GM18505 (cell line): ENCODE results near the gene SLC39A11.
"Not testable (repeated sequence)": the region's sequence is repeated elsewhere in the genome, so short reads cannot be mapped to it uniquely, and the experiment has no call there.

ENCODE experiments used
- ATAC-seq: cut with Tn5 transposase; IDR thresholded peaks from one replicate; pipeline ENCODE4 v1.9.1; 2021; ENCODE audit not compliant: unreplicated experiment
- POLR2A ChIP-seq: IDR thresholded peaks from 4 replicates; pipeline ENCODE4 v1.6.1; 2011; ENCODE audit warnings: borderline replicate concordance; ENCODE audit not compliant: insufficient read depth, insufficient read length; ENCODE audit errors: extremely low read depth

SLC39A11 gene

DNA sequence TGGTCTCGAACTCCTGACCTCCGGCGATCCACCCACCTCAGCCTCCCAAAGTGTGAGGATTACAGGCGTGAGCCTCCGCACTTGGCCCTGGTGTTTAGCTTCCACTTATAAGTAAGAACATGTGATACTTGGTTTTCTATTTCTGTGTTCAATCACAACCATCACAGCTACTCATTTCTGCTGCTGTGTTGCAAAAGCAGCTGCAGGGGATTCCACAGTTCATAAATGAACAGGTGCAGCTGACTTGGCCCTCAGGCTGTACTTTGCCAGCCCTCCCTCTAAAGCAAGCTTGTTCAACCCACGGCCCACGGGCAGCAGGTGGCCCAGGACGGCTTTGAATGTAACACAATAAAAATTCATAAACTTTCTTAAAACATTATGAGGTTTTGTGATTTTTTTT, 79.2 kb downstream of the SLC39A11 start:
- ATAC-seq: peak; percentile 60
- no peak for TF ChIP-seq POLR2A

DNA sequence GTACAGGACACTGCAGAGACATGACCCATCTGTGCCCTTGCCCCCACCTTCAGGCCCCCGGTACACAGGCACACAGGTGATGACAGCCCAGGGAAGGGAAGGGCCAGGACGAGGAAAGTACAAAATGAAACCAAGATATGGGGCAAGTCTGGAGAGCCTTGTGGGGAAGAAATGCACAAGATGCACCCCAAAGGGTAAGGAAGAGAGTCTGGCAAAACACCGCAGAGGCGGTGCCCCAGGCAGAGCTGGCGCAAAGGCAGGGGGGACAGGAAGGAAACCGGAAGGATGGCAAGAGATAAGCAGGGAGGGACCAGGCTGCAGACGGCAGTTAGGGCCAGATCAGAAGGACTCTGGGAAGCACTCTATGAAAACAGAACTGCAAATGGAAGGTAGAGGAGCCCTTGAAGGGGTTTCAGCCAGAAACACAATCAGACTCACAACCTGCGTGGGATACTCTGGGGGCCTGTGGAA, 81.4 kb downstream of the SLC39A11 start:
- no peak for ATAC-seq
- TF ChIP-seq POLR2A: no peak

DNA sequence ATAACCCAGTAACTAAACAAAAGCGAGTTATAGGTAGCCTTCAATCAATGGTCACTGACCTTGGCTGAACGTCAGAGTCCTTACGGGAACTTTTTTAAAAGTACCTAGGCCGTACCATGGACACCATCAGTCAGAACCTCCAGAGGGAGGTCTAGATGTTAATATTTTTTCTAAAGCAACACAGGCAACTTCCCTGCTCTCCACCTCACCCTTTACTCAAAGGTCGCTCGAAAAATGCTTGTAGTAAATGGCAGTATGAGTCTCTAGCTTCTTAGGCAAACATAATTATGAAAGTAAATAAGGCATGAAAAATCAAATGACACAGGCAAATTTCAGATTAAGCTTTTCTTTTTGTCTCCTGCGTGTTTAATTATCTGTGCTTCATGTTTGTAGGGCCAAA, 82.1 kb downstream of the SLC39A11 start:
- TF ChIP-seq POLR2A: no peak

GRCh38 chr17:73007407-73007806, 85.1 kb downstream of the SLC39A11 start:
- no peak for TF ChIP-seq POLR2A
- no peak for ATAC-seq

More for the DNA sequence above, 82.1 kb downstream of the SLC39A11 start:
- no peak for ATAC-seq

GRCh38 chr17:73005360-73005759, 87.1 kb downstream of the SLC39A11 start:
- no peak for TF ChIP-seq POLR2A
- no peak for ATAC-seq

GRCh38 chr17:73003487-73003886, 89.0 kb downstream of the SLC39A11 start:
- no peak for ATAC-seq
- no peak for TF ChIP-seq POLR2A

- no peak for TF ChIP-seq POLR2A
- no peak for ATAC-seq
Measured at GRCh38 chr17:73000832-73001231, 91.7 kb downstream of the SLC39A11 start.

DNA sequence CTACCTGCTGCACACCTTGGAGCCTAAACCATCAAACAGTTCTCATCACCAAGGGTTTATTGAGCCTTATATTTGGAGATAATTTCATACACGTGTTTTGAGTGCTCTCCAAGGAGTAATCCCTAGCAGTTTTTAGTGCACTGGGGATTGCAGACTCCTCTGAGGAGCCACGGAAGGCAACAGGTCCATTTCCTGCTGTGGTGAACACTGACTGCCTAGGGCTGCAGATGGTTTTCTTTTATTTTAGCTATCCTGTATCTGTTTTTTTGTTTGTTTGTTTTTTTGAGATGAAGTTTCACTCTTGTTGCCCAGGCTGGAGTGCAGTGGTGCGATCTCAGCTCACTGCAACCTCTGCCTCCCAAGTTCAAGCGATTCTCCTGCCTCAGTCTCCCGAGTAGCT, 93.0 kb downstream of the SLC39A11 start:
- not testable (repeated sequence) for ATAC-seq

- TF ChIP-seq POLR2A: no peak
- ATAC-seq: no peak
Measured at GRCh38 chr17:72998343-72998742, 94.1 kb downstream of the SLC39A11 start.

- no peak for ATAC-seq
- no peak for TF ChIP-seq POLR2A
Measured at GRCh38 chr17:72997559-72997958, 94.9 kb downstream of the SLC39A11 start.

DNA sequence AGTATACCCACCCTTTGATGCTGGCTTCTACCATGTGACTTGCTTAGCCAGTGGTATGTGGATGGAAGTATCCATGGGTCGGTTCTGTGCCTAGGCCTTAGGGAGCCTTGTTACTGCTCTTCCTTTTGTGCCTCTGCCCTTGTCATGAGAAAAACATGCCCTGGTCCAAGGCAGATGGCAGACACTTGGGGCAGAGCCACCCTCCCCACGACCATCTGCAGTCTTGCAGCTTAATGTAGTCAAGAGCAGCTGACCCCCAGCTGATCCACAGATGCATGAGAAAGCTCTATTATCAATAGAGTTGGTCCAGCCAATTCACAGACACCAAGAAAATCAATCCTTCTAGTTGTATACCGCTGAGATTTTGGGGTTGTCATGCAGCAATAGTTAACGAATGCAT, 95.7 kb downstream of the SLC39A11 start:
- TF ChIP-seq POLR2A: no peak
- ATAC-seq: no peak

DNA sequence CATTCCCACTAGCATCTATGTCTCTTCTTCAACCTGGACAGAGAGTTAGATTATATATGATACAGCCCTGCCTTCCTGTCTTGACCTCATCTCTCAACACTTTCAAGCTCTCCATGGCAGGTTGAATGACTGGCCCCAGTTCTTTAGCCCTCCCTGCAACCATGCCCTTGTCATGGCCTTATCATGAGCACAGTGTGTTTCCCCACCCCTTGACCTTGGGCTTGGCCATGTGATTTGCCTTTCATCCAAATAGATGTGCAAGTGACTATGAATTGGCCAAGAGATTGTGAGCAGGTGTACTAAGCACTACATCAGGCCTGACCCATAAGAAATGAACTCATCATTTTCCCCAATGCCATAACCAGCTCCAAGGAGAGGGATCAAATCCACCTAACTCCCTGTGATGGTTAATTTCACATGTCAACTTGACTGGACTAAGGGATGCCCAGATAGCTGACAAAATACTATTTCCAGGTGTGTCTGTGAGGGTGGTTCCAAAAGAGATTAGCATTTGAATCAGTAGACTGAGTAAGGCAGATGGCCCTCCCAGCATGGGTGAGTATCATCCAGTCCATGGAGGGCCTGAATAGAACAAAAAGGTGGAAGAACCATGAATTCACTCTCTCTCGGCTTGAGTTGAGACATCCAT, 97.4 kb downstream of the SLC39A11 start:
- no peak for ATAC-seq
- no peak for TF ChIP-seq POLR2A

DNA sequence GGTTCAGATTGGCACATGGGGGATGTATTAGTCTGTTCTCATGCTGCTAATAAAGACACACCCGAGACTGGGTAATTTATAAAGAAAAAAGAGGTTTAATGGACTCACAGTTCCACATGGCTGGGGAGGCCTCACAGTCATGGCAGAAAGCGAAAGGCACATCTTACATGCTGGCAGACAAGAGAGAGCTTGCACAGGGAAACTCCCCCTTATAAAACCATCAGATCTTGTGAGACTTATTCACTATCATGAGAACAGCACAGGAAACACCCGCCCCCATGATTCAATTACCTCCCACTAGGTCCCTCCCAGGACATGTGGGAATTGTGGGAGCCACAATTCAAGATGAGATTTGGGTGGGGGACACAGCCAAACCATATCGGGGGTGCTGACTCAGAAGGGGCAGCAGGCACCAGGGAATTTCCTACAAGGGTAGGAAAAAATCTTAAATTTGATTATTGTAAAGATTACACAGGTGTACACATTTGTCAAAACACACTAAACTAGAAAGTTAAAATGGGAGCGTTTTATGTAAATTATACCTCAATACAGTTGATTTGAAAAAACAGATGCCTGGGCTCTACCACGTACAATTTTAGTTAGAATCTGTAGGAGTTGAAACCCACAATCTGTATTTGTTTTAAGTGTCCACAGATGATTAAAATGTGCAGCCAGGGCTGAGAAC, 99.6 kb downstream of the SLC39A11 start:
- not testable (repeated sequence) for ATAC-seq

- ATAC-seq: no peak
Measured at GRCh38 chr17:72991651-72992050, 100.8 kb downstream of the SLC39A11 start.

DNA sequence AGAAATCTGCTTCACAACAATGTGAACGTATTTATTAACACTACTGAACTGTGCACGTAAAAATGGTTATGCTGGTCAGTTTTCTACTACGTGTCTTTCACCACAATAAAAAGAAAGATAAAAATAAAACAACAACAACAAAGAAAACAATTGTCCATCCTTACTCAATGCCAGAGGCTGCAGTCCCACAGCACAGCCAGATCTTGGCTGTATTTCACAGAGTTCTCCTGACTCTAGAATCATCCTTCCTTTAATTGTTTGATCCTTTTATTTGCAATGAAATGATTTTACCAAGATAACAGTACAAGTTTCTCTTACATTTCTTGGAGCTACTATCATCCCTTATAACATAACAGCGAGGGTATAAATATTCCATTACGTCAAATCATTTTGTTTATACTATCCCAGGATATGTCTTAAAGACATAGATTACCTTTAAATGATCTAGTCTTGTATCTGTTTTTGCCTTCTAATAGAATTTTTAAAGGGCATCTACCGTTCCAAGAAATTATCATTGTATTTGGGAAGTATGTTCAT, 103.3 kb downstream of the SLC39A11 start:
- no peak for ATAC-seq
- no peak for TF ChIP-seq POLR2A

More at GRCh38 chr17:72991651-72992050, 100.8 kb downstream of the SLC39A11 start:
- no peak for TF ChIP-seq POLR2A

GRCh38 chr17:72988451-72988850, 104.0 kb downstream of the SLC39A11 start:
- no peak for ATAC-seq
- no peak for TF ChIP-seq POLR2A
